ENCODE data around the gene CENPB. TPM values are rescaled to one million over a fixed set of nuclear protein-coding genes. Genes with fewer than 3 reads are reported as not detected.

Gene CENPB
- total RNA-seq, 4 donors from 2014 or later = 39.8 to 61.9 (median 47.0) TPM

DNA sequence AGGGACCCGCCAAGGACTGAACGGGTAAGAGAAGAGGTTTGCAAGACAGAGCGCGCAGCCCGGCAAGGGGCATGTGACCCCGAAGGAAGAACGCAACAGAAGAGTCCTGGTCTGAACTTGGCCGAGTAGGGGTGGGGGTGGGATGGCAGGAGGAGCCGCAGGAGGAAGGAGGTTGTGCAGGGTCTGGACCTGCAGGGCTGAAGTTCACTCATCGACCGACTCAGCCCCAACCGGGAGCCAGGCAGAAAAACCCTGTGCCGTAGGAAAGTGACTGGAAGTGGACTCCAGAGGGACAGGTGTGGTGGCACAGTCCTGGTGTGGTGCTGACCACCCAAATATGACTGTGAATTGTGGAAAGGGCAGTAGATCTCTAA, 34.2 kb downstream of the CENPB start:
- no peak overlapping the region for H3K27ac ChIP-seq
- no peak for DNase-seq
- H3K9me3 ChIP-seq = no peaks in the 10 kb centered on the region
- TF ChIP-seq CTCF (IDR thresholded peaks at IDR 0.05) (no peak), POLR2A (IDR thresholded peaks at IDR 0.05) (no peak)
- H3K36me3 ChIP-seq = no peaks in the 10 kb centered on the region
- peaks cover 0 to 5% of the 10 kb centered on the region in 2 donors for H3K27me3 ChIP-seq
- peak overlapping the region in 3 of 4 donors; percentile 36 to 51 (median 39) for H3K4me3 ChIP-seq
- H3K4me1 ChIP-seq = peaks cover 0 to 24% (median 2%) of the 10 kb centered on the region in 4 donors

DNA sequence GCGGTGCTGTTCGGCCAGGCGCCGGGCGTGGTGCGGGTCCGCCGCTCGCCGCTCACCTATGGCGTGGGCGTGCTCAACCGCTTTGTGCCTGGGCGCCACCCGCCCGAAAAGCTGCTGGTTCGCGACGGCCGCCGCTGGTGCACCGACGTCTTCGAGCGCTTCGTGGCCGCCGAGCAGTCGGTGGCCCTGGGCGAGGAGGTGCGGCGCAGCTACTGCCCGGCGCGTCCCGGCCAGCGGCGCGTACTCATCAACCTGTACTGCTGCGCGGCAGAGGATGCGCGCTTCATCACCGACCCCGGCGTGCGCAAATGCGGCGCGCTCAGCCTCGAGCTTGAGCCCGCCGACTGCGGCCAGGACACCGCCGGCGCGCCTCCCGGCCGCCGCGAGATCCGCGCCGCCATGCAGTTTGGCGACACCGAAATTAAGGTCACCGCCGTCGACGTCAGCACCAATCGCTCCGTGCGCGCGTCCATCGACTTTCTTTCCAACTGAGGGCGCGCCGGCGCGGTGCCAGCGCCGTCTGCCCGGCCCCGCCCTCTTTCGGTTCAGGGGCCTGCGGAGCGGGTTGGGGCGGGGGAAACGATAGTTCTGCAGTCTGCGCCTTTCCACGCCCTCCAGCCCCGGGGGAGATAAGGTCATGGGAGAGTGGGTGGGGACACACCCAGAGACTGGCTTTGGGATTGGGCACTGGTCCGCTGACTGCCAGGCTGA, 34.7 kb downstream of the CENPB start:
- Histone ChIP-seq H3K4me3 (peak overlapping the region in 3 of 4 donors; percentile 36 to 51 (median 39)), H3K36me3 (no peaks in the 10 kb centered on the region)

GRCh38 chr20:3751305-3751674, 35.2 kb downstream of the CENPB start:
- Histone ChIP-seq H3K4me1 (peaks cover 0 to 24% (median 2%) of the 10 kb centered on the region in 4 donors), H3K36me3 (no peaks in the 10 kb centered on the region)

More for the DNA sequence above, 34.7 kb downstream of the CENPB start:
- DNase-seq = peak; percentile 30 to 68 (median 64)
- Histone ChIP-seq H3K9me3 (no peaks in the 10 kb centered on the region), H3K27ac (no peak overlapping the region), H3K4me1 (peaks cover 0 to 24% (median 2%) of the 10 kb centered on the region in 4 donors), H3K27me3 (peaks cover 0 to 5% of the 10 kb centered on the region in 2 donors)
- TF ChIP-seq CTCF (IDR thresholded peaks at IDR 0.05) (no peak), POLR2A (IDR thresholded peaks at IDR 0.05) (no peak)

GRCh38 chr20:3749689-3750531, 36.6 kb downstream of the CENPB start:
- Histone ChIP-seq H3K27ac (no peak overlapping the region), H3K27me3 (peaks cover 0 to 5% of the 10 kb centered on the region in 2 donors), H3K36me3 (no peaks in the 10 kb centered on the region), H3K9me3 (no peaks in the 10 kb centered on the region), H3K4me3 (no peak overlapping the region), H3K4me1 (peaks cover 0 to 24% (median 2%) of the 10 kb centered on the region in 4 donors)
- DNase-seq = peak in 1 of 3 donors; percentile 57
- TF ChIP-seq POLR2A (IDR thresholded peaks at IDR 0.05) = no peak
- TF ChIP-seq CTCF (IDR thresholded peaks at IDR 0.05) = peak in 5 of 6 experiments; percentile 4 to 70 (median 61)

More at GRCh38 chr20:3751305-3751674, 35.2 kb downstream of the CENPB start:
- H3K4me3 ChIP-seq = peak overlapping the region in 3 of 4 donors; percentile 36 to 51 (median 39)
- TF ChIP-seq POLR2A (IDR thresholded peaks at IDR 0.05) (no peak), CTCF (IDR thresholded peaks at IDR 0.05) (no peak)
- peak in 1 of 3 donors; percentile 42 for DNase-seq
- H3K27me3 ChIP-seq = peaks cover 0 to 5% of the 10 kb centered on the region in 2 donors
- no peaks in the 10 kb centered on the region for H3K9me3 ChIP-seq
- H3K27ac ChIP-seq = no peak overlapping the region

- H3K4me3 ChIP-seq = no peak overlapping the region
- no peak for TF ChIP-seq POLR2A (IDR thresholded peaks at IDR 0.05)
- no peak for TF ChIP-seq CTCF (IDR thresholded peaks at IDR 0.05)
- H3K36me3 ChIP-seq = no peaks in the 10 kb centered on the region
- no peak for DNase-seq
- no peaks in the 10 kb centered on the region for H3K9me3 ChIP-seq
- H3K27me3 ChIP-seq = peaks cover 0 to 5% of the 10 kb centered on the region in 2 donors
- peaks cover 0 to 24% (median 2%) of the 10 kb centered on the region in 4 donors for H3K4me1 ChIP-seq
- no peak overlapping the region for H3K27ac ChIP-seq
Observed at GRCh38 chr20:3749087-3749688, 37.4 kb downstream of the CENPB start.
